Bronchial epithelial cell (primary cell): ENCODE results near the gene RAC3. TPM values are rescaled to one million over a fixed set of nuclear protein-coding genes. Genes with fewer than 3 reads are reported as not detected.

Experiments used
- DNase-seq: peaks from one replicate; pipeline ENCODE4 v3.0.0-alpha.2; 2010; ENCODE audit warnings: low read depth
- FAIRE-seq: peaks from 2 replicates; lab custom pipeline; 2011; peaks lifted over from hg19 to GRCh38; lab: Jason Lieb, UNC
- H3K27me3 ChIP-seq: 2 replicates; pipeline ENCODE4 v1.5.1; 2011; ENCODE audit warnings: low read length; ENCODE audit not compliant: control insufficient read depth, insufficient read depth
- H3K36me3 ChIP-seq: 2 replicates; pipeline ENCODE4 v1.5.1; 2011; ENCODE audit warnings: low read length; ENCODE audit not compliant: control insufficient read depth, insufficient read depth
- H3K4me3 ChIP-seq: 2 replicates; pipeline ENCODE4 v1.5.1; 2011; ENCODE audit warnings: mild to moderate bottlenecking, low read depth, low read length, control low read depth
- total RNA-seq: library from RNA; depleted of rRNA; stranded (reverse); fragments of >200 nt; gene quantifications from 2 replicates; pipeline ENCODE4 v1.2.1, GENCODE V29; 2014
- TF ChIP-seq, protein P1 (sequence below): IDR thresholded peaks from 2 replicates; pipeline ENCODE4 v1.5.1; 2011; ENCODE audit warnings: mild to moderate bottlenecking, moderate library complexity, low read length, control low read depth, inconsistent platforms; ENCODE audit not compliant: insufficient read depth, severe bottlenecking

RAC3 gene
- total RNA-seq, 1 donor from 2014 or later = 18.7 TPM

DNA sequence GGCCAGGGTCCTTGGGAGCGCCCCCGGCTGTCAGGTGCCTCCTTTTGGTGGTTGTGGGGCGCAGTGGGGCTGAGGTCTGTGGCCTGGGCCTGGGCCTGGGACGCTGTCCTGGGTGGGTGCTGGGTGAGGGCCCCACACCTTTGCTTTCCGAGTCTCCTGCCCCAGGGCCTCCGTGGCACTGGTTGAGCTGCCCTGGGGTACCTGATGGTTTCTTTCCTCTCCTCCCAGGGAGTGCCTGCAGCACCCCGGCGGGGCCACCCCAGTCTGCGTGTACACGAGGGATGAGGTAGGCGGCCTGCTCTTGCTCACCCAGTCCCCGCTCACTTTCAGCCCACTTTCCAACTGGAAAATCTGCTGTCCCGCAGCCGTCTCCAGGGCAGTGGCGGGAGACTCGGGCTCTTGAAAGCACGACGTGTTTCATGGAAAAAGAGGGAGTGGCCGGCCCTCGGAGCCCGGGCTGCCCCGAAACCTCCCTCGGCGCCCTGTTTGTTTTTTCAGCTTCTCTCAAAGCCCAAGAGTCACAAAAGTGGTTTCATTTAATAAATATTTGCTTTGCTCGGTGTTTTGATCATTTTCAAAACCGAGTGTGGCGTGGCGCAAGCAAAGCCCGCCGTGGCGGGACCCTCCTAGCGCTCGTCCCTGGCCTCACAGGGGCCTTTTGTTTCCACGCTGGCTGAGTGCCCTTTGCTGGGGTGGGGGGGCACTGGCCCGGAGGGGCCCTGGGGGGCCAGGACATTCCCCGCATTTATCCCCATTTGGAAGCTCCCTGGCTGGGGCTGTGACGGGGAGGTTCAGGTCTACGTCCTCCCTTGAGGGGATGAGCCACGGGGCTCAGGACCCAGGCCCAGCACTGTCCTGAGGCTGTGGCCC, 36.6 kb upstream of the RAC3 start:
- TF ChIP-seq, protein P1, sequence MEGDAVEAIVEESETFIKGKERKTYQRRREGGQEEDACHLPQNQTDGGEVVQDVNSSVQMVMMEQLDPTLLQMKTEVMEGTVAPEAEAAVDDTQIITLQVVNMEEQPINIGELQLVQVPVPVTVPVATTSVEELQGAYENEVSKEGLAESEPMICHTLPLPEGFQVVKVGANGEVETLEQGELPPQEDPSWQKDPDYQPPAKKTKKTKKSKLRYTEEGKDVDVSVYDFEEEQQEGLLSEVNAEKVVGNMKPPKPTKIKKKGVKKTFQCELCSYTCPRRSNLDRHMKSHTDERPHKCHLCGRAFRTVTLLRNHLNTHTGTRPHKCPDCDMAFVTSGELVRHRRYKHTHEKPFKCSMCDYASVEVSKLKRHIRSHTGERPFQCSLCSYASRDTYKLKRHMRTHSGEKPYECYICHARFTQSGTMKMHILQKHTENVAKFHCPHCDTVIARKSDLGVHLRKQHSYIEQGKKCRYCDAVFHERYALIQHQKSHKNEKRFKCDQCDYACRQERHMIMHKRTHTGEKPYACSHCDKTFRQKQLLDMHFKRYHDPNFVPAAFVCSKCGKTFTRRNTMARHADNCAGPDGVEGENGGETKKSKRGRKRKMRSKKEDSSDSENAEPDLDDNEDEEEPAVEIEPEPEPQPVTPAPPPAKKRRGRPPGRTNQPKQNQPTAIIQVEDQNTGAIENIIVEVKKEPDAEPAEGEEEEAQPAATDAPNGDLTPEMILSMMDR = no peak
- DNase-seq = no peak
- peaks cover 8% of the 10 kb centered on the region for H3K36me3 ChIP-seq
- no peaks in the 10 kb centered on the region for H3K27me3 ChIP-seq
- FAIRE-seq = no peak
- H3K4me3 ChIP-seq = no peak overlapping the region

DNA sequence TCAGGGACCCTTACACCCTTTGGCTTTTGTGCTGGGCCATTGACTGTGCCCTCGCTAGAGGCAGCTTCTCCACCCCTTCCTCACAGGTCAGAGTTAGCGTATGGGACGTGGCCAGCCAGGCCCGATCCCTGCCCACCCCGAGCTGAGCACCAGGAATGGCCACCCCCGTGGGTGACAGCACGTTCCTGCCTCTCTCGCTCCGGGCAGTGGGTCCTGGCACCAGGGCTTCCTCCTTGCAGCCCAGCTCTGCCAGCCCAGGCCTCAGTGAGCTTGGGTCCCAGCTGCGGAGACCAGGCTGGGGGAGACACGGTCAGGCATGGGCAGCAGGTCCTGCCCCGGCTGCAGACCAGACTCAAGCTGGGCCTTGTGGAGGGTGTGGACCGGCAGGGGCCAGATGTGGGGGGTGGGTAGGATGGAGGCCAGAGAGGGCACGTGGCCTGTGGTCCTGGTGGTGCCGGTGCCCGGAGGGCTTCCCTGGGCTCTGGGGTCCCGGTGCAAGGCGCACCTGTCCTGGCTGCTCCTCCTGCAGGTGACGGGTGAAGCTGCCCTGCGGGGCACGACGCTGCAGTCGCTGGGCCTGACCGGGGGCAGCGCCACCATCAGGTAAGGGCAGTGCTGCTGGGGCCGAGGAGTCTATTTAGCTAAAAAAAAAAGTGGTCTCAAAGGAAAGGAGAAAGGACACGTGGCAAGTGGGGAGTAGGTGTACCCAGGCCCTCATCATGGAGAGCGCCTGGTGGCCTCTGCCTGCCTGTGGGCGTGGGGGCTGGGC, 35.8 kb upstream of the RAC3 start:
- Histone ChIP-seq H3K36me3 (peaks cover 8% of the 10 kb centered on the region), H3K27me3 (no peaks in the 10 kb centered on the region), H3K4me3 (no peak overlapping the region)
- TF ChIP-seq, protein P1 = no peak
- DNase-seq (no peak), FAIRE-seq (no peak)

DNA sequence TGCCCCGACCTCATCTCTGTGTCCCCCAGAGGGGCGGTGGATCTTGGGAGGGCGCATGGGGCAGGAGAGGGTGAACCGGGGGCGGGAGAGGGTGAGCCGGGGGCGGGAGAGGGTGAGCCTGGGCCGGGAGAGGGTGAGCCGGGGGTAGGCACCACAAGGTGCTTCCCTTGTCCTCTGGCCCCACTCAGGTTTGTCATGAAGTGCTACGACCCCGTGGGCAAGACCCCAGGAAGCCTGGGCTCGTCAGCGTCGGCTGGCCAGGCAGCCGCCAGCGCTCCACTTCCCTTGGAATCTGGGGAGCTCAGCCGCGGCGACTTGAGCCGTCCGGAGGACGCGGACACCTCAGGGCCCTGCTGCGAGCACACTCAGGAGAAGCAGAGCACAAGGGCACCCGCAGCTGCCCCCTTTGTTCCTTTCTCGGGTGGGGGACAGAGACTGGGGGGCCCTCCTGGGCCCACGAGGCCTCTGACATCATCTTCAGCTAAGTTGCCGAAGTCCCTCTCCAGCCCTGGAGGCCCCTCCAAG, 35.2 kb upstream of the RAC3 start:
- FAIRE-seq (no peak), DNase-seq (no peak)
- Histone ChIP-seq H3K27me3 (no peaks in the 10 kb centered on the region), H3K4me3 (no peak overlapping the region), H3K36me3 (peaks cover 8% of the 10 kb centered on the region)
- TF ChIP-seq, protein P1 = no peak

DNA sequence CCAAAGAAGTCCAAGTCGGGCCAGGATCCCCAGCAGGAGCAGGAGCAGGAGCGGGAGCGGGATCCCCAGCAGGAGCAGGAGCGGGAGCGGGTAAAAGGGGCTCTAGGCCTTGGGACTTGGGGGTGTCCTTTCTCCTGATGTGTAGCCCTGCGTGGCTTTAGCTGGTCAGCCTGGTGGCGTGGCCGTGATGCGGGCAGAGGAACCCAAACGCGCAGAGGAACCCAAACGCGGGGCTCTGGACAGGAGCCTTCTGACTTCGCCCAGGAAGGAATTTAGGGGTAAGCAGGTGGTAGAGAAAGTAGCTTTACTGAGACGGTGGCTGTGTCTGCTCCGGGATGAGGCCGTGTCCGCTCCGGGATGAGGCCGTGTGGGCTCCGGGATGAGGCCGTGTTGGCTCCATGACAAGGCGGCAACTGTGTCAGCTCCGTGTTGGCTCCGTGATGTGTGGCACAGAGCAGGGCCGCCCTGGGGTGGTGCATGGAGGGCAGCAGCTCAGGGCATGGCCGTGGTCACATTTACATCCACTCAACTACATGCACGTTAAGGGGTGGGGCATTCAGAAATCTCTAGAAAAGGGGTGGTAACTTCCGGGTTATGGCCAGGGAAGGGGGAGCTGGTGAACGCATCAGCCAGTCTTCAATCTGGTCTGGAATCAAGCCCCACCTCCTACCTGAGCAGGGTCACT, 34.6 kb upstream of the RAC3 start:
- H3K36me3 ChIP-seq = peaks cover 8% of the 10 kb centered on the region
- H3K27me3 ChIP-seq = no peaks in the 10 kb centered on the region
- no peak for DNase-seq
- TF ChIP-seq, protein P1 = no peak
- no peak for FAIRE-seq
- H3K4me3 ChIP-seq = no peak overlapping the region

DNA sequence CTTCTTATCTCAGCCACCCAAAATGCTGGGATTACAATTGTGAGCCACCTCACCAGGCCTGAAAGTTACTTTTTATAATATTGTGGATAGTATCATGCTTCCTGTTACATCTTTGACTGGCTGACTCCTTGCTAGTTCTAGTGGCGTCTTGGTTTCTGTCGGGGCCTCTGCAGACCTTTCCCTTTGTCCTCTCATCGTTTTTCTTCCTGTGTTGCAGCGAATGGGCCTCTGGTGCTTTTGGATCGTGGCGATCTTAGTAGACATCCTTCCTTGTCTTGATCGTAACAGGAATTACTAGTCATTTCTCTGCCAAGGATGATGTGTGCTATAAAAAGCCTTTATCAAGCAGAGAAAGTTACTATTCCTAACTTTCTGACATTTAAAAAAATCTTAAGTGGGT, 33.3 kb upstream of the RAC3 start:
- FAIRE-seq (no peak), DNase-seq (no peak)
- H3K4me3 ChIP-seq = no peak overlapping the region
- no peaks in the 10 kb centered on the region for H3K27me3 ChIP-seq
- H3K36me3 ChIP-seq = peaks cover 8% of the 10 kb centered on the region
- TF ChIP-seq, protein P1 = no peak
